ENCODE data around the gene CD160. TPM values are rescaled to one million over a fixed set of nuclear protein-coding genes. Genes with fewer than 3 reads are reported as not detected.

Gene CD160
- total and polyA plus RNA-seq, 10 of the 15 experiments (the other 5 are each of a cell fraction or from before 2014, with no cell fraction given): 0.06 to 1.1 (median 0.26) TPM; not detected in 5

DNA sequence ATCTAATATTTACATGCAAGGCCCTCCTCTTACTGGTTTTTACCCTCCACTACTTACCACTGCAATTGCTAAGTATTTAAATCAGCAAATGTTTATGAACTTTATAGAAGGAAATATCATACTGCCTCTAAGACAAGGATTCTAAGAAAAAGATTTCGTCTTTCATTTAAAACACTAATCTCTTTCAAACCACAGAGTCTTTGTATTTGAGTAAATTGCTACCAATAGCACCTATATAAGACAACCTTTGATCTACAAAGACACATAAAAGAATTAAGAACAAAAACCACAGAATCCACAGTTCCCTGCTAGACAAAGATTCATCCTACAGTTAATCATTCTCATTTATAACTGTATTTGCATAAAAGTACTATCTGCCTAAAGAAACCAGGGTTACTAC is 67.0 kb downstream of the CD160 start:
- Histone ChIP-seq H2AFZ (ENCODE audit: control insufficient read depth, low read depth, low read length) (no peak overlapping the region), H3K9ac (ENCODE audit: control insufficient read depth, insufficient read depth, low read length) (no peak overlapping the region), H3K27ac (ENCODE audit: control insufficient read depth, insufficient read depth) (no peak overlapping the region; the same call in 1 of the 2 replicates), H3K4me3 (no peak overlapping the region), H3K4me2 (ENCODE audit: control insufficient read depth, insufficient read depth) (no peak overlapping the region), H4K20me1 (ENCODE audit: control insufficient read depth, insufficient read depth) (no peaks in the 10 kb centered on the region), H3K36me3 (ENCODE audit: control insufficient read depth in 2 of 2, insufficient read depth in 2 of 2, low read length in 1 of 2) (peaks cover 0 to 7% of the 10 kb centered on the region in 2 experiments; a peak in 1 of 4 replicates), H3K79me2 (ENCODE audit: control insufficient read depth, insufficient read depth, low read length) (no peaks in the 10 kb centered on the region), H3K9me3 (replicated peaks; ENCODE audit: control insufficient read depth, insufficient read depth, low read length) (no peaks in the 10 kb centered on the region), H3K4me1 (ENCODE audit: control insufficient read depth, insufficient read depth, low read length) (peaks cover 10% of the 10 kb centered on the region), H3K27me3 (replicated peaks in 1 of 2; ENCODE audit: control insufficient read depth in 2 of 2, insufficient read depth in 2 of 2, low read length in 1 of 2) (no peaks in the 10 kb centered on the region)
- intact Hi-C loops (cut with micrococcal nuclease; ENCODE audit: unreplicated experiment) (no loop called here), in situ Hi-C loops (cut with MboI) (no loop called here)
- ChIA-PET RAD21 (ENCODE audit: unreplicated experiment) (interaction anchor here (0.7 to 1.2 kb wide), 2 partner anchors 13 to 16 kb away, joined by 3 to 7 read pairs; no protein-coding TSS in a partner anchor), POLR2A (no interaction called here), CTCF (interaction anchor here (0.7 to 1.2 kb wide), 5 partner anchors 13 to 123 kb away, joined by 3 to 6 read pairs (median 4); partner anchors contain the start of gene ITGA10), SMC1A (ENCODE audit: uncharacterized antibody, unreplicated experiment) (interaction anchor here (1.0 to 1.4 kb wide), 6 partner anchors 9 to 61 kb away, joined by 3 to 10 read pairs (median 4); no protein-coding TSS in a partner anchor)
- FAIRE-seq: no peak
- peak; percentile 31 for ATAC-seq
- TF ChIP-seq RELA (IDR thresholded peaks at IDR 0.05; ENCODE audit: borderline replicate concordance, partially characterized antibody) (no peak), RUNX3 (IDR thresholded peaks at IDR 0.05; ENCODE audit: low read length) (peak; percentile 25; the same call in 1 of the 2 replicates), ESRRA (IDR thresholded peaks at IDR 0.05; ENCODE audit: low read length) (no peak), POU2F2 (IDR thresholded peaks at IDR 0.05; ENCODE audit: borderline replicate concordance, low read depth, low read length) (no peak), IKZF2 (IDR thresholded peaks at IDR 0.05) (no peak), ASH2L (IDR thresholded peaks at IDR 0.05; ENCODE audit: borderline replicate concordance, low read depth) (no peak), SUPT20H (IDR thresholded peaks at IDR 0.05; ENCODE audit: borderline replicate concordance, control insufficient read depth, low read depth, low read length) (no peak), ZNF207 (IDR thresholded peaks at IDR 0.05; ENCODE audit: borderline replicate concordance) (no peak), BCL11A (IDR thresholded peaks at IDR 0.05; ENCODE audit: low read depth, low read length) (no peak), NR2F1 (conservative IDR thresholded peaks at IDR 0.05) (0 out of 2 replicates have a peak, but pooled peaks have one; percentile 12)
- TF ChIP-seq, protein P1, sequence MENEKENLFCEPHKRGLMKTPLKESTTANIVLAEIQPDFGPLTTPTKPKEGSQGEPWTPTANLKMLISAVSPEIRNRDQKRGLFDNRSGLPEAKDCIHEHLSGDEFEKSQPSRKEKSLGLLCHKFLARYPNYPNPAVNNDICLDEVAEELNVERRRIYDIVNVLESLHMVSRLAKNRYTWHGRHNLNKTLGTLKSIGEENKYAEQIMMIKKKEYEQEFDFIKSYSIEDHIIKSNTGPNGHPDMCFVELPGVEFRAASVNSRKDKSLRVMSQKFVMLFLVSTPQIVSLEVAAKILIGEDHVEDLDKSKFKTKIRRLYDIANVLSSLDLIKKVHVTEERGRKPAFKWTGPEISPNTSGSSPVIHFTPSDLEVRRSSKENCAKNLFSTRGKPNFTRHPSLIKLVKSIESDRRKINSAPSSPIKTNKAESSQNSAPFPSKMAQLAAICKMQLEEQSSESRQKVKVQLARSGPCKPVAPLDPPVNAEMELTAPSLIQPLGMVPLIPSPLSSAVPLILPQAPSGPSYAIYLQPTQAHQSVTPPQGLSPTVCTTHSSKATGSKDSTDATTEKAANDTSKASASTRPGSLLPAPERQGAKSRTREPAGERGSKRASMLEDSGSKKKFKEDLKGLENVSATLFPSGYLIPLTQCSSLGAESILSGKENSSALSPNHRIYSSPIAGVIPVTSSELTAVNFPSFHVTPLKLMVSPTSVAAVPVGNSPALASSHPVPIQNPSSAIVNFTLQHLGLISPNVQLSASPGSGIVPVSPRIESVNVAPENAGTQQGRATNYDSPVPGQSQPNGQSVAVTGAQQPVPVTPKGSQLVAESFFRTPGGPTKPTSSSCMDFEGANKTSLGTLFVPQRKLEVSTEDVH (IDR thresholded peaks at IDR 0.05; ENCODE audit: low read depth, partially characterized antibody): no peak
- 64% methylated on average over 1 of the region's 1 CpG for WGBS (ENCODE audit: insufficient coverage, insufficient replicate concordance, low lambda C conversion rate, missing lambda C conversion rate)
- no peak for DNase-seq (ENCODE audit: low read depth, low spot score)
- no TSS peak for BruUV-seq (replicated peaks)

Measured in GM12878 (cell line).